HepG2 (cell line): ENCODE data around the gene VAMP8. TPM values are rescaled to one million over a fixed set of nuclear protein-coding genes. Genes with fewer than 3 reads are reported as not detected.

Experiments
- ATAC-seq: fragments of 200-7000 bp; cut with Tn5 transposase; 3 replicates; pipeline ENCODE4 v1.9.1; 2020; ENCODE audit warnings: mild to moderate bottlenecking, moderate library complexity
- BruUV-seq: library from RNA; stranded (reverse); fragments of 400-500 nt; replicated peaks from 2 replicates; lab custom pipeline; 2021; lab: Mats Ljungman, UMichigan
- CTCF ChIA-PET: fragments of 300-600 bp; formaldehyde crosslinking; extraction: SDS; loops from one replicate; lab custom pipeline; 2021; ENCODE audit warnings: low total read pairs, inconsistent platforms, low intra/inter-chr PET ratio; lab: Yijun Ruan, JAX
- POLR2A ChIA-PET: fragments of 350-600 bp; sonication (Branson Sonifier 250); formaldehyde crosslinking; loops from one replicate; lab custom pipeline; 2020; ENCODE audit warnings: antibody characterized with exemption, inconsistent platforms; lab: Yijun Ruan, JAX
- DNase-seq: peaks from one replicate; pipeline ENCODE4 v3.0.0-alpha.2; 2015; ENCODE audit warnings: low spot score
- FAIRE-seq: peaks from 3 replicates; lab custom pipeline; 2011; peaks lifted over from hg19 to GRCh38; lab: Jason Lieb, UNC
- H2AFZ ChIP-seq: one replicate; pipeline ENCODE4 v1.6.1; 2011; ENCODE audit warnings: low read length, inconsistent platforms
- H3K27ac ChIP-seq: fragments of 300-600 bp; 3 replicates; pipeline ENCODE4 v1.8.0; 2011; ENCODE audit warnings: mixed run types, mild to moderate bottlenecking, mixed read lengths, low read length, inconsistent platforms; ENCODE audit not compliant: insufficient read depth; ENCODE audit errors: extremely low read length
- H3K27me3 ChIP-seq, 2 experiments: fragments of 200-600 bp in 1 of 2; 2 replicates in 1 of 2; 3 replicates in 1 of 2; pipeline versions ENCODE4 v1.6.0 to v1.8.0; 2011; ENCODE audit warnings: low read length in 2 of 2, mild to moderate bottlenecking in 2 of 2, moderate library complexity in 2 of 2, inconsistent platforms in 1 of 2; ENCODE audit not compliant: insufficient read depth in 2 of 2, control insufficient read depth in 1 of 2
- H3K36me3 ChIP-seq, 2 experiments: fragments of 200-600 bp in 1 of 2; replicated peaks in 1 of 2; 2 replicates in 1 of 2; 3 replicates in 1 of 2; pipeline versions ENCODE4 v1.5.1 to v1.8.0; 2011; ENCODE audit warnings: low read length in 2 of 2, inconsistent platforms in 1 of 2; ENCODE audit not compliant: insufficient read depth in 2 of 2, control insufficient read depth in 1 of 2
- H3K4me1 ChIP-seq: 2 replicates; pipeline ENCODE4 v1.5.1; 2012; ENCODE audit warnings: low read length, inconsistent platforms; ENCODE audit not compliant: insufficient read depth
- H3K4me2 ChIP-seq: 2 replicates; pipeline ENCODE4 v1.6.0; 2011; ENCODE audit warnings: low read depth, low read length, inconsistent platforms
- H3K4me3 ChIP-seq, 3 experiments: fragments of 200-600 bp in 1 of 3; sonication (generic), shearing (Covaris generic) in 1 of 3; replicated peaks in 1 of 3; 2 replicates each; pipeline ENCODE4 v1.5.1; 2011 to 2016; ENCODE audit warnings: low read length in 3 of 3, inconsistent platforms in 2 of 3, low read depth in 2 of 3, mild to moderate bottlenecking in 2 of 3, control low read depth in 1 of 3, mixed read lengths in 1 of 3; ENCODE audit not compliant: insufficient read depth in 1 of 3
- H3K79me2 ChIP-seq: one replicate; pipeline ENCODE4 v1.6.1; 2011; ENCODE audit warnings: low read length, inconsistent platforms; ENCODE audit not compliant: insufficient read depth
- H3K9ac ChIP-seq: 2 replicates; pipeline ENCODE4 v1.6.0; 2011; ENCODE audit warnings: mild to moderate bottlenecking, low read depth, low read length, inconsistent platforms; ENCODE audit not compliant: insufficient read depth
- H3K9me3 ChIP-seq: 2 replicates; pipeline ENCODE4 v1.5.1; 2012; ENCODE audit warnings: mild to moderate bottlenecking, low read length
- H4K20me1 ChIP-seq: 2 replicates; pipeline ENCODE4 v1.6.0; 2011; ENCODE audit warnings: inconsistent platforms, mild to moderate bottlenecking, low read length, moderate library complexity; ENCODE audit not compliant: insufficient read depth
- EHMT2 ChIP-seq: fragments of 200-600 bp; sonication (generic); IDR thresholded peaks from 2 replicates; pipeline ENCODE4 v1.7.0; 2017; ENCODE audit warnings: antibody characterized with exemption, low read depth, low read length, borderline replicate concordance
- HOXA3 ChIP-seq: sonication (generic); formaldehyde crosslinking; IDR thresholded peaks from 2 replicates; pipeline ENCODE4 v1.5.0; 2020; ENCODE audit warnings: missing genetic modification reagents
- PHF20 ChIP-seq: sonication (generic); formaldehyde crosslinking; IDR thresholded peaks from 2 replicates; pipeline ENCODE4 v1.5.0; 2020; ENCODE audit warnings: mild to moderate bottlenecking, missing genetic modification reagents
- POLR2G ChIP-seq: fragments of 200-400 bp; formaldehyde crosslinking; IDR thresholded peaks from 2 replicates; pipeline ENCODE4 v1.6.1; 2018; ENCODE audit warnings: mild to moderate bottlenecking, low read depth, low read length, moderate library complexity
- PRDM15 ChIP-seq: sonication (generic); formaldehyde crosslinking; IDR thresholded peaks from 2 replicates; pipeline ENCODE4 v1.4.0; 2020; ENCODE audit warnings: missing genetic modification reagents
- SETDB1 ChIP-seq: sonication (generic); formaldehyde crosslinking; IDR thresholded peaks from 2 replicates; pipeline ENCODE4 v1.5.1; 2020; ENCODE audit warnings: missing genetic modification reagents, mild to moderate bottlenecking, borderline replicate concordance
- SMC3 ChIP-seq: IDR thresholded peaks from 2 replicates; pipeline ENCODE4 v1.6.1; 2011; ENCODE audit warnings: low read length, improper control_type of control experiment
- THAP9 ChIP-seq: sonication (generic); formaldehyde crosslinking; IDR thresholded peaks from 2 replicates; pipeline ENCODE4; 2020; ENCODE audit warnings: missing genetic modification reagents, mild to moderate bottlenecking, borderline replicate concordance
- ZNF17 ChIP-seq: sonication (generic); formaldehyde crosslinking; IDR thresholded peaks from 2 replicates; pipeline ENCODE4 v1.5.0; 2020; ENCODE audit warnings: mild to moderate bottlenecking, missing genetic modification reagents
- ZNF350 ChIP-seq: sonication (generic); formaldehyde crosslinking; IDR thresholded peaks from 2 replicates; pipeline ENCODE4 v1.4.0; 2020; ENCODE audit warnings: mild to moderate bottlenecking, low read depth, missing genetic modification reagents, borderline replicate concordance
- ZNF484 ChIP-seq: sonication (generic); formaldehyde crosslinking; IDR thresholded peaks from 2 replicates; pipeline ENCODE4 v1.5.1; 2020; ENCODE audit warnings: mild to moderate bottlenecking, low read depth, missing genetic modification reagents, borderline replicate concordance
- ZNF558 ChIP-seq: sonication (generic); formaldehyde crosslinking; IDR thresholded peaks from 2 replicates; pipeline ENCODE4 v1.9.0; 2022; ENCODE audit warnings: mild to moderate bottlenecking, missing genetic modification reagents, borderline replicate concordance
- ZNF792 ChIP-seq: IDR thresholded peaks from 2 replicates; pipeline ENCODE4 v1.6.1; 2016
- ZSCAN5A ChIP-seq: sonication (generic); formaldehyde crosslinking; IDR thresholded peaks from 2 replicates; pipeline ENCODE4 v1.8.0; 2022; ENCODE audit warnings: mild to moderate bottlenecking, missing genetic modification reagents, borderline replicate concordance
- WGBS: methylation state at CpG from one replicate; pipeline ENCODE4 v1.1.6; 2017; ENCODE audit warnings: low lambda C conversion rate; 5-methylcytosine and 5-hydroxymethylcytosine counted together
- in situ Hi-C: cut with HindIII; loops from 2 replicates; pipeline ENCODE4 v1.10.0; 2017; ENCODE audit warnings: low pct_unique_long_range_greater_than_20kb; ENCODE audit not compliant: extremely low pct_ligation_motif_present
- intact Hi-C: fragments of 100-400 bp; cut with micrococcal nuclease; formaldehyde crosslinking; loops from one replicate; pipeline ENCODE4 v1.10.0; 2022; ENCODE audit not compliant: unreplicated experiment
- polyA plus RNA-seq, 8 experiments: library from polyadenylated mRNA; depleted of rRNA in 3 of 8; stranded (reverse) in 7 of 8; unstranded in 1 of 8; fragments of >200 nt; fragmentation: Illumina TruSeq in 4 of 8; extraction: Trizol in 4 of 8; gene quantifications; 2 replicates each; pipeline versions ENCODE4 v1.2.1 to v1.2.3, GENCODE V29; 2011 to 2016; ENCODE audit warnings: low read depth in 4 of 8, missing spikeins in 1 of 8, mixed read lengths in 1 of 8; ENCODE audit not compliant: insufficient read depth in 1 of 8
- total RNA-seq, 5 experiments: library from RNA; depleted of rRNA; stranded (reverse); fragments of >200 nt; fragmentation: Illumina TruSeq; extraction: Trizol; gene quantifications; 2 replicates each; pipeline ENCODE4 v1.2.3, GENCODE V29; 2016; ENCODE audit warnings: low read depth in 1 of 5

Gene VAMP8
- total and polyA plus RNA-seq, 2 of the 13 experiments (the other 11 are each of a cell fraction or from before 2014, with no cell fraction given) = 83.3 to 157 TPM

- BruUV-seq = no TSS peak
- Histone ChIP-seq H3K27me3 (no peaks in the 10 kb centered on the region; a peak in 1 of 5 replicates), H4K20me1 (peaks cover 38% of the 10 kb centered on the region), H3K4me2 (peak within 1 kb of the TSS; percentile 91), H3K27ac (peak within 1 kb of the TSS; percentile 99), H2AFZ (peak within 1 kb of the TSS; percentile 65), H3K4me1 (peaks cover 44% of the 10 kb centered on the region), H3K36me3 (peaks cover 13 to 34% of the 10 kb centered on the region in 2 experiments; a peak in 4 of 5 replicates), H3K9ac (peak within 1 kb of the TSS; percentile 99), H3K4me3 (peak within 1 kb of the TSS; percentile 81 to 96 (median 95)), H3K9me3 (no peaks in the 10 kb centered on the region), H3K79me2 (peaks cover 53% of the 10 kb centered on the region)
- intact Hi-C loops = loop anchor here (1.0 to 5.0 kb wide), 3 partner anchors 36 to 118 kb away; no protein-coding TSS in a partner anchor
- WGBS = 1% methylated on average over 21 of the region's 92 CpGs
- FAIRE-seq (peak; percentile 26), ATAC-seq (peak; percentile 83), DNase-seq (peak; percentile 91)
- ChIA-PET POLR2A (interaction anchor here (0.6 to 11.7 kb wide), 65 partner anchors 9 to 567 kb away, joined by 3 to 445 read pairs (median 8); partner anchors contain the start of genes C2orf68, ELMOD3, GGCX and POLR1A), CTCF (interaction anchor here (1.1 to 3.0 kb wide), 2 partner anchors 13 to 118 kb away, joined by 5 to 25 read pairs; no protein-coding TSS in a partner anchor)
- in situ Hi-C loops = no loop called here
- peak; percentile 77; the same call in 1 of the 2 replicates for TF ChIP-seq ZNF350 (CRISPR knock-in tag)
- peak; percentile 66 for TF ChIP-seq ZSCAN5A (CRISPR knock-in tag)
- TF ChIP-seq PRDM15 = no peak
- TF ChIP-seq ZNF17 (CRISPR knock-in tag) = peak; percentile 52; the same call in 1 of the 2 replicates
- peak; percentile 50; the same call in 1 of the 2 replicates for TF ChIP-seq PHF20 (CRISPR knock-in tag)
- peak; percentile 100 for TF ChIP-seq POLR2G
- no peak for TF ChIP-seq SETDB1
- TF ChIP-seq ZNF558 = peak; percentile 70
- TF ChIP-seq ZNF792 (CRISPR knock-in tag) = no peak; the same call in 1 of the 2 replicates
- peak; percentile 27; the same call in 1 of the 2 replicates for TF ChIP-seq THAP9 (CRISPR knock-in tag)
- peak; percentile 48; the same call in 1 of the 2 replicates for TF ChIP-seq ZNF484
- TF ChIP-seq SMC3 = peak; percentile 6; the same call in 1 of the 2 replicates
- no peak for TF ChIP-seq EHMT2
- TF ChIP-seq HOXA3 = peak; percentile 74
Measured at GRCh38 chr2:85538507-85539360, 38.7 kb upstream of the VAMP8 start, which contains the start of gene MAT2A. TSS of gene MAT2A (plus strand) at chr2:85539168. CDS start at chr2:85539288, 120 bp downstream.
